Endothelial cell (in vitro differentiated cells): ENCODE measurements around the gene SERPINA12. TPM values are rescaled to one million over a fixed set of nuclear protein-coding genes. Genes with fewer than 3 reads are reported as not detected.

Experiments used
- DNase-seq: peaks from one replicate; pipeline ENCODE4 v3.0.0; 2021; ENCODE audit warnings: low spot score
- H3K27ac Mint-ChIP-seq: one replicate; pipeline ENCODE4 v1.8.0; 2021; ENCODE audit warnings: mixed read lengths, inconsistent platforms; ENCODE audit not compliant: unreplicated experiment
- H3K27me3 Mint-ChIP-seq: one replicate; pipeline ENCODE4 v1.8.0; 2021; ENCODE audit warnings: mild to moderate bottlenecking, moderate library complexity, mixed read lengths, inconsistent platforms; ENCODE audit not compliant: unreplicated experiment
- H3K36me3 Mint-ChIP-seq: one replicate; pipeline ENCODE4 v1.8.0; 2021; ENCODE audit warnings: mild to moderate bottlenecking, low read depth, mixed read lengths, inconsistent platforms; ENCODE audit not compliant: unreplicated experiment
- H3K4me1 Mint-ChIP-seq: one replicate; pipeline ENCODE4 v1.8.0; 2021; ENCODE audit warnings: mild to moderate bottlenecking, mixed read lengths, inconsistent platforms; ENCODE audit not compliant: unreplicated experiment
- H3K4me3 Mint-ChIP-seq: one replicate; pipeline ENCODE4 v1.8.0; 2021; ENCODE audit warnings: mild to moderate bottlenecking, mixed read lengths, inconsistent platforms; ENCODE audit not compliant: unreplicated experiment
- H3K9me3 Mint-ChIP-seq: one replicate; pipeline ENCODE4 v1.8.0; 2021; ENCODE audit warnings: mixed read lengths, inconsistent platforms; ENCODE audit not compliant: unreplicated experiment
- CTCF ChIP-seq: fragments of 200-600 bp; sonication (generic); IDR thresholded peaks from one replicate; pipeline ENCODE4 v1.5.0; 2021; ENCODE audit warnings: antibody characterized with exemption; ENCODE audit not compliant: unreplicated experiment
- total RNA-seq: library from RNA; stranded (reverse); fragmentation: NEBNext Ultra II Directional; extraction: Animal tissue kit (Norgen Biotek cat#: 25700); gene quantifications from one replicate; pipeline ENCODE4 v1.2.1, GENCODE V29; 2021; ENCODE audit not compliant: unreplicated experiment

SERPINA12 gene
- total RNA-seq, 1 donor from 2014 or later: not detected

DNA sequence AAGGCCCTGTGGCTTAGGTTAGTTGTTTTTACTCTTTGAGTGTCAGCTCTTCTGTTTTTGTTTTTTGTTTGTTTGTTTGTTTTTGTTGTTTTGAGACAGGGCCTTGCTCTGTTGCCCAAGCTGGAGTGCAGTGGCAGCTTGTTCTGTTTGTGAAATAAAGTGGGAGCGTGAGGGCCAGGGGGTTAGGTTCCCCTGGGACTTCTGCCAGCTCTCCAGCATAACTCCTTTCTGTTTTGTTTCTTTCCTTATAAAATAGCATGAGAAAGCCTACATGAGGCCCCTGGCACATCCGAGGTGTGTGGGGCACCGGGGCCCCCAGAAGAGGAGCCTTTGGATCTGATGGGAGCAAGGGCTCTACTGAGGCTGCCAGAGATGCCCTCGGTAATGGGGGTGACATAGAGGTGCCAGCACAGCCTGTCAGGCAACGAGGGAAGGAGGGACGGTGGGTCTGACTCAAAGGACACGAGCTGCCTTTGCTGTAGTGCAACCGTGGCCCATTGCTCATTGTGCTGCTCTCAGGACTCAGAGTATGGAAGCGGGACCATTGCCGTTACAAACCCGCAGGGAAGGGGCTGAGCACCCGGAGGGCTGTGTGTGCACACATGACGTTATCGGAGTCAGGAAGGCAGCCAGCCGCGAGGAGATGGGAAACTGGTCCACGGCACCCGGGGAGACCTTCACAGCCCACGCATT lies 47.6 kb downstream of the SERPINA12 start:
- Mint-ChIP-seq H3K9me3 (peaks cover 5% of the 10 kb centered on the region), H3K36me3 (no peaks in the 10 kb centered on the region), H3K4me1 (no peaks in the 10 kb centered on the region), H3K4me3 (no peak overlapping the region), H3K27me3 (peaks cover 14% of the 10 kb centered on the region), H3K27ac (no peak overlapping the region)
- TF ChIP-seq CTCF: no peak
- DNase-seq: no peak

- DNase-seq: no peak
- no peak overlapping the region for H3K27ac Mint-ChIP-seq
- H3K4me3 Mint-ChIP-seq: no peak overlapping the region
- no peak for TF ChIP-seq CTCF
- peaks cover 5% of the 10 kb centered on the region for H3K9me3 Mint-ChIP-seq
- no peaks in the 10 kb centered on the region for H3K36me3 Mint-ChIP-seq
- peaks cover 11% of the 10 kb centered on the region for H3K27me3 Mint-ChIP-seq
- no peaks in the 10 kb centered on the region for H3K4me1 Mint-ChIP-seq
Measured at GRCh38 chr14:94460631-94461416, 48.4 kb downstream of the SERPINA12 start.

DNA sequence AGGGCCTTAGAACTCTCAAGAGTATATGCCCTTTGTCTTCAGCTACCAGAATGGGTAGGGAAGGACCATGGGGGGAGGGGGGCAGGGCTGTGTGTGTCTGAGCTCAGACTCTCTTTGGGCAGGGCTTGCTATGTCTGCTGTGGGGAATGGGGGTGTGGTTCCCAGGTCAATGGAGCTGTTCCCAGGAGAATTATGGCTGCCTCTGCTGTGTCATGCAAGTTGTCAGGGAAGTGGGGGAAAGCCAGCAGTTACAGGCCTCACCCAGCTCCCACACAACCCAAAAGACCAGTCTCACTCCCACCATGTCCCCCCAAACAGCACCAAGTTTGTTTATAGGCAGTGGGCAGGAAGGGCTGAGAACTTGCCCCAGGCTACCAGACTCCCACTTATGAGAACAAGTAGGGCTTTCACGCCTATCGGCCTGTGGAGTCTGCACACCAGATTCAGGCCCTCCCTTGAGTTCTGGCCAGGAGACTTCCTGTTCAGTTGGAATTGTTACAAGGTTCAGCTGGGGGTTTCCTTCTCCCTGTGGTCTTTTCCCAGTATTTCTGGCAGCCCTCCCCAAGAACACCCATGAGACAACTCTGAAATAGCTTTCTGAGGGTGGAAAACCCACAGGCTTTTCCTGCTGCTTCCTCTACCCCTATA lies 50.6 kb downstream of the SERPINA12 start:
- TF ChIP-seq CTCF: no peak
- peaks cover 5% of the 10 kb centered on the region for H3K9me3 Mint-ChIP-seq
- no peak overlapping the region for H3K4me3 Mint-ChIP-seq
- no peak overlapping the region for H3K27ac Mint-ChIP-seq
- no peaks in the 10 kb centered on the region for H3K36me3 Mint-ChIP-seq
- peaks cover 9% of the 10 kb centered on the region for H3K27me3 Mint-ChIP-seq
- DNase-seq: no peak
- H3K4me1 Mint-ChIP-seq: no peaks in the 10 kb centered on the region

DNA sequence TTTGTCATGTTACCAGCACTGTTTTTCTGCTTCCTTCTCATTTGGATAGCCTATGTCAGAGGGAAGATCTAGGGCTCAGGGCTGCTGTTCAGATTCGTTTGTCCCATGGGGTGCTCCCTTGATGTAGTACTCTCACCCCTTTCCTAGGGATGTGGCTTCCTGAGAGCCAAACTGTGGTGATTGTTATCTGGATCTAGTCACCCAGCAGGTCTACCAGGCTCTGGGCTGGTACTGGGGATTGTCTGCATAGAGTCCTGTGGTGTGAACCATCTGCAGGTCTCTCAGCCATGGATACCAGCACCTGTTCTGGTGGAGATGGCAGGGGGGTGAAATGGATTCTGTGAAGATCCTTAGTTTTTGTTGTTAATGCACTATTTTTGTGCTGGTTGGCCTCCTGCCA lies 51.2 kb downstream of the SERPINA12 start:
- no peak for TF ChIP-seq CTCF
- Mint-ChIP-seq H3K36me3 (no peaks in the 10 kb centered on the region), H3K4me3 (no peak overlapping the region), H3K9me3 (no peaks in the 10 kb centered on the region), H3K27me3 (peaks cover 9% of the 10 kb centered on the region), H3K27ac (no peak overlapping the region), H3K4me1 (no peaks in the 10 kb centered on the region)
- no peak for DNase-seq
